HG02571 (cell line): Measurements from ENCODE around the gene CLPTM1L.
"Not testable (repeated sequence)": the region's sequence is repeated elsewhere in the genome, so short reads cannot be mapped to it uniquely, and the experiment has no call there.

ENCODE experiments used
- ATAC-seq: cut with Tn5 transposase; IDR thresholded peaks from one replicate; pipeline ENCODE4 v1.9.1; 2021; ENCODE audit warnings: mild to moderate bottlenecking, moderate library complexity; ENCODE audit not compliant: unreplicated experiment

CLPTM1L gene

GRCh38 chr5:1293416-1294205, 51.3 kb downstream of the CLPTM1L start:
- no peak for ATAC-seq

- ATAC-seq = no peak
Observed at GRCh38 chr5:1292846-1293415, 52.0 kb downstream of the CLPTM1L start.

- no peak for ATAC-seq
Observed at GRCh38 chr5:1292139-1292538, 52.8 kb downstream of the CLPTM1L start.

- no peak for ATAC-seq
Observed at GRCh38 chr5:1291611-1292080, 53.3 kb downstream of the CLPTM1L start.

GRCh38 chr5:1290956-1291355, 53.9 kb downstream of the CLPTM1L start:
- not testable (repeated sequence) for ATAC-seq

GRCh38 chr5:1289559-1289958, 55.3 kb downstream of the CLPTM1L start:
- not testable (repeated sequence) for ATAC-seq

GRCh38 chr5:1288439-1289335, 56.2 kb downstream of the CLPTM1L start:
- ATAC-seq = no peak

- no peak for ATAC-seq
Observed at GRCh38 chr5:1285883-1286291, 59.0 kb downstream of the CLPTM1L start.

- no peak for ATAC-seq
Observed at GRCh38 chr5:1285141-1285540, 59.8 kb downstream of the CLPTM1L start.

GRCh38 chr5:1284336-1284970, 60.4 kb downstream of the CLPTM1L start:
- not testable (repeated sequence) for ATAC-seq

- ATAC-seq = not testable (repeated sequence)
Observed at GRCh38 chr5:1283729-1284041, 61.2 kb downstream of the CLPTM1L start.

- ATAC-seq = not testable (repeated sequence)
Observed at GRCh38 chr5:1282993-1283728, 61.7 kb downstream of the CLPTM1L start.

- no peak for ATAC-seq
Observed at GRCh38 chr5:1282131-1282992, 62.5 kb downstream of the CLPTM1L start.

- no peak for ATAC-seq
Observed at GRCh38 chr5:1281038-1281882, 63.6 kb downstream of the CLPTM1L start.

- ATAC-seq = no peak
Observed at GRCh38 chr5:1280177-1281037, 64.5 kb downstream of the CLPTM1L start.

GRCh38 chr5:1279443-1280151, 65.3 kb downstream of the CLPTM1L start:
- no peak for ATAC-seq
